ENCODE measurements around the gene RAB1B.

The RAB1B gene

DNA sequence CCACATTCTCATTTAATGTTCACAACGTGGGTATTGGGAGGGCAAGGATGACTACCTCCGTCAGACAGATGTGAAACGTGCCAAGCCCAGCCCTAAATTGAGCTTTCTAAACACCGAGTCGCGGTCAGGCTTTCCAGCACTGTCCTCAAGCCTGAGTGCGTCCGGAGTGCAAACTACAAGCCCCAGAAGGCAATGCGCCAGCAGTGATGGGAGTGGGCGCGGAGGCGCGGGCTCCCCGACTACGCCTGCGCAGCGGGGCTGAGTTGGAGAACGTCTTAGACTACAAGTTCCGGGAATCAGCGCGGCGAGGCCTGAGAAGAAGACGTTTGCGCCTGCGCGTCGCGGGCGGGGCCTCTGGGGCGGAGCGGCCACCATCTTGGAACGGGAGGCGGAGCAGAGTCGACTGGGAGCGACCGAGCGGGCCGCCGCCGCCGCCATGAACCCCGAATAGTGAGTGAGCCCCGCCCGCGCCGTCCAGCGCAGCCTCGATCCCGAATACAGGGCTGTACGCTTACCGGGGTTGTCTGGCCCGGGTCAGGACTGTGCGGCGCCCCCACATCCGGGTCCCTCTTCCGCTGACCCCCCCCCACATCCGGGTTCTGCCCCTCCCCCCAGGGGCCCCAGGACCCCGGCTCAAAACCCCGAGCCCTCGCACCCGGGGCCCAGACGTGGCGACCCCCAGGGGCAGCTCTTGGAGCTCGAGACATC, at the start of gene RAB1B:
RAB1B (plus strand) TSS at position 396 of the 708 bp plus-strand sequence; CDS start at position 437, 41 bp downstream.
- DNase-seq, result peak; percentile 94

DNA sequence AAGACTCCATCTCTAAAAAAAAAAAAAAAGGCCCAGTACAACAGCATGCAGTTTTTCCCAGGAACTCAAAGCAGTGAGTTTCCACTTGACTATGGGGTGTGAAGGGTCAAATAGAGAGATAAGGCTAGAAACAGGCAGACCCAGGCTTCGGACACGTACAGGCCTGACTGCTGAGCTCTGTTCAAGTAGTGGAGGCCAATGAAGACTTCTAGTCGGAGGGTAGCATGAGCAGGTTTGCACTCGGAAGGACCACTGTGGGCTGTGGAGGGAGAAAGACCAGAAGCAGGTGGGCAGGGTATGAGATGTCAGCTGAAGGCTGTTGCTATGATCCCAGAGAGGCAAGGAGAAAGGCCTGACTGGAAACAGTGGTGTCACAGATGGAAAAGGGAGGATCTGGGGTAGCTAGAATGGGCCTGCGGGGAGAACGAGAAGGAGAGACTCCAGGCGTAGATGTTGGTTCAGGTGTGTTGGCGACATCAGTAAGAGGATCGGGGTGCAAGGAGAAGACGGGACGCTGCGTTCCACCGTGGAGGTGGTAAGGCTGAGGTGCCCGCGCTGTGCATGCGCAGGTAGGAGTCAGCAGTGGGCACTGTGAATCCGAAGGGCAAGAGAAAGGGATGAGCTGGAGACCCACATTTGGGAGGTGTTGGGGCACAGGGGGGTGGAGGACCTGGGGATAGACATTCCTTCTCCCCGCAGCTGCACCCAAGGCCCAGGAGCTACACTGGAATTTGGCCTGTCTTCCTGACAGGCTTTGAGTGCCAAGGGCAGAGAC, 49.4 kb upstream of the RAB1B start:
- no peak for DNase-seq

DNA sequence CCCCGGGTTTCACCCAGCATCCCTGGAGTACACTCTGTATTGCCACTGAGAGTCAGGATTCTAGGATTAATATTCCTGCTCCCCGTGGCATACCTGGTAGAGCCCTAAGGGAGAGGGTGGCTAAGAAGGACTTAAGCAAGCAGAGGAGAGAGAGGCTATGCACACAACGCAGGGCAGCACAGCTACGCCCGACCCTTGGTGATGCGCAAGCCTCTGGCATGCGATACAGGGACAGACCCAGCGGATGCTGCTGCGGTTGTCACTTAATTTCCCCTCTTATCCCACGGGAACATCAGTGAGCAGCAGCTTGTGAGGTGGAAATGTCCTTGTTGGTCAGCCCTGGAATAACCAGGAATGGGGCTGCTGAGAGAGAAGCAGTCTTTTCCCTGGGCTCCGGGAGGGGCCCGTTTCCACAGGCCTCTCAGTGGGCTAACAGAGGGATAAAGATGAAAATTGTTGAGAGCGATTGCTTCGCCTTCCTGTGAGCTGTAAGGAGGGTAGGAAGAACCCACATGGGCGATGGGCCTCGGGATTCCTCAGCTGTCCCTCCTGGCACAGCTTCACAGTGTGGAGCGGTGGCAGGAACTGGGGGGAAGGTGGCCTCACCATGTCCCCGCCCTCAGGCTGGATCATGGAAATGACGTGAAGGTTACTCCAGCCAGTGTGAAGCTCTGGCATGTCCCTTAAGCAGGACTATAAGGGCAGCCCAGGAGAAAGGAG, 48.4 kb upstream of the RAB1B start:
- no peak for DNase-seq

DNA sequence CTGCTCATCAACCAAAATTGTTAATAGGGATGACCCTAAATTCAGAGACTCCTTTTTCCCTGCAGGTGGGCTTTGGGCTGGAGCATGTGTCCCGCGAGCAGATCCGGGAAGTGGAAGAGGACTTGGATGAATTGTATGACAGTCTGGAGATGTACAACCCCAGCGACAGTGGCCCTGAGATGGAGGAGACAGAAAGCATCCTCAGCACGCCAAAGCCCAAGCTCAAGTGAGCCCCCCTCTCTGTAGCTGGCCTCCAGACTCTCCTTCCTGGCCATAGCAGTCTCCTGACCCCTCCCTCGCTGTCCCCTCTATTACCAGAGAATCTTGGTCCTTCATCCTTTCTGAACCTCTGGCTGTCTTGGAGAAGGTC, 47.9 kb upstream of the RAB1B start:
- no peak for DNase-seq

DNA sequence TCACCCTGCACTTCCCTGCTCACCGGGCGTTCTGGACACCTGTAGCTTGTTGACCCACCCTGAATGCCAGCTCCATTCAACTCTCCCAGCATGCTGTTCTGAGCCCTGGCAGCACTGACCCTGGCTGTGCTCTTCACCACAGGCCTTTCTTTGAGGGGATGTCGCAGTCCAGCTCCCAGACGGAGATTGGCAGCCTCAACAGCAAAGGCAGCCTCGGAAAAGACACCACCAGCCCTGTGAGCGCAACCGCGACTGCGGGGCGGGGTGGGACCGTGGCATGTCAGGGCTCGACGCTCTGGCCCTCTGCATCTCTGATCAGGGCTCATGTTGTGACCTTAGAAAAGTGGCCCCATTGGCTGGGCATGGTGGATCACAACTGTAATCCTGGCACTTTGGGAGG, 47.4 kb upstream of the RAB1B start:
- DNase-seq, result no peak

DNA sequence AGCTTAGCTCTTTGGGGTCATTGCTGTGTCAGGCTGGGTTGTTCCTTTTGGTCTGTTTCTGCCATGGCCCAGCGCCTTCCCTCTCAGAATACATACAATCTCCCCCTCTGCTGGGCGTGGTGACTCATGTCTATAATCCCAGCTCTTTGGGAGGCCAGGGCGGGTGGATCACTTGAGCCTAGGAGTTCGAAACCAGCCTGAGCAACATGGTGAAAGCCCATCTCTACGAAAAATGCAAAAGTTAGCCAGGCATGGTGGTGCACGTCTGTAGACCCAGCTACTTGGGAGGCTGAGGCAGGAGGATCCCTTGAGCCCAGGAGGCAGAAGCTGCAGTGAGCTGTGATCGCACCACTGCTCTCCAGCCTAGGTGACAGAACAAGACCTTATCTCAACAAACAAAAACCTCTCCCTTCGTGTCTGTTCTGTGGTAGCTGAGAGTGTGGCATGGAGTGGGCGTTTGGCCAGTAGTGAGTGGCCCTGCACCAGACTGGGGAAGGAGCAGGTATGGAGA, 46.7 kb upstream of the RAB1B start:
- no peak for DNase-seq

DNA sequence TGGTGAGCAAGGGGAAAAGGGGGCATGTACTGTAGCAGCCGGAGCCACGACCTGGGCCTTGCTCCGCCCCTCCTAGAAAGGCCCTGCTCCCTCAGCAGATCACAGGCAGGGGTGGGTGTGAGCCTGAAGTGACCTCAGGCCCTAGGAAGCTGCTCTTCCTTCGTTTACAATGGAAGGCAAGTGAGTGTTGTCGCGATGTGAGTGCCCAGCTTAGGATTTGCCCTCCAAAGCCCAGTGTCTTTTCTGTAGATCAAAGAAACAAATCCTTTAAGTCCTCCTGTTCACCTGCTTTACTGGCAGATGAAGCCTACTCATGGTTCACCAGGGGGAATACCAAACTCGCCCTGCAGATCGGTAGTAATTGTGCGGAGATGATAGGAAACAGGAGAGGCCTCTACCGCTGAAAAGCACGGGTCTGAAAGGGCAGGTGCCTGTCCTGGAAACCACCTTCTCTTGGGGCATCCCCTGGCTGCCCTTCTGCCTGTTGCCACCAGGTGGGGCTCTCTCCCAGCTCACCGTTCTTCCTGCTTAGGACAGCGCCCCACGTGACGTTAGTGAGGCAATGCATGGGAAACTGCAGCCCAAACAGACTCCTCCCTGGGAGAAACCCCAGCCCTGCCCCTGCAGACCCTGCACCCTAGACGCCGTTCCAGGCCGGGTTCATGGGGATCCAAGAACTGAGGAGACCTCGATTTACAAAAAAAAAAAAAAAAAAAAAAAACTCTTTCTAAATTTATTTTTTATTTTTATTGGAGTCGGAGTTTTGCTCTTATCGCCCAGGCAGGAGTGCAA, 45.9 kb upstream of the RAB1B start:
- DNase-seq, result peak; percentile 85

DNA sequence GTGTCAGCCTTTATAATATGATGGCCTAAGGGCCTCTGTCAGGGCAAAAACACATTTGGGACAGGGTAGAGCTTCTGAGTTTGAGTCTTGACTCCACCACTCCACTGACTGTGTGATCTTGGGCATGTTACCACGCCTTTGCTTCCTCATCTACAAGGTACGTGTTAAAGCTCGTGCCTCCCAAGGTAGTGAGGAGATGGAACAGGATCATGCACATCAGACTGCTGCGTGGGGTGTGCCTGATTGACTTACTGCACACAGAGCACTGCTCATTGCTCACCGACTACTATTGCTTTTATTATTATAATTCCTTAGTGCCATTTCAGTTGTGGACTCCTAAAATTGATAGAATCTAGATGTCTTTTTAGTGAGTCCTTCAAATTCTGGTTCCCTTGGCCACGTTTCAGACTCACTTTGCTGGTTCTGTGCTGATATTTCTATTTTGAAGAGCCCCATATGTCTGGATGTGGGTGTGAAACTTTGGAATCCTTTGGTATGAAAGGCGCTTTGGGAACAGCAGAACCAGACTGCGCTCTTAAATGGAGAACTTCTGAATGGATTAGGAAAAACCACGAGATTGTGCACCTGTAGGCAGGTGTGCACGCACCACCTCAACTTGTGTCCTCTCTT, 44.1 kb upstream of the RAB1B start:
- no peak for DNase-seq

DNA sequence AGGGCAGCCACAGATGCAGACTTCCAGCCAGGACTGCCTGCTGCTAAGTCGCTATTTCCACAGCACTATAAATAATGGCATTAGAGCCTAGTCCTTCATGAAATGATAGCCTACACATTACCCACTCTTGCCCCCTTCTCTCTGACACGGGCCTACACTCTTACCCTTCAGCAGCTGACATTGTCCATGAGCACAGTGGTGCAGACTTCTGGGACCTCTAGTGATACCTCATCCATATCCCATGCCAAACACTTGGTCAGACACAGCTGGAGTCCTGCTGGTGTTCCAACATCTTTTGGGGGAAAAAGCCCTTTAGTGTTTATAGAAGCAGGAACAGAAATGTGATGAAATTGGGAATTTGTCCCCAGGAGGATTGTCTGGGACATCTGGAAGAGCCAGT, 43.4 kb upstream of the RAB1B start:
- no peak for DNase-seq

DNA sequence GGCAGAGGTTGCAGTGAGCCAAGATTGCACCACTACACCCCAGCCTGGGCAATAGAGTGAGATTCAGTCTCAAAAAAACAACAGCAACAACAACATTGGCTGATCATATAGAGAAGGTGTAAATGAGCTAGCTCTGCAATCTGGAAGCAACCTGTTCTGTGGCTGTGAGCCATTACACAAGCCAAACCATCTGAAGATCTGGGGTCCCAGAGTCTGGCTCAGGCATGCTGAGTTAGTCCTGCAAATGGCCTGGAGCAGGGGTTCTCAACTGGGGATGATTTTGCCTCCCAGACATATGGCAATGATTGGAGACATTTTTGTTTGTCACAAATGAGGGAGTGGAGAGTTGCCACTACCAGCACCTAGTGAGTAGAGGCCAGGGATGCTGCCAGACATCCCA, 42.3 kb upstream of the RAB1B start:
- no peak for DNase-seq

DNA sequence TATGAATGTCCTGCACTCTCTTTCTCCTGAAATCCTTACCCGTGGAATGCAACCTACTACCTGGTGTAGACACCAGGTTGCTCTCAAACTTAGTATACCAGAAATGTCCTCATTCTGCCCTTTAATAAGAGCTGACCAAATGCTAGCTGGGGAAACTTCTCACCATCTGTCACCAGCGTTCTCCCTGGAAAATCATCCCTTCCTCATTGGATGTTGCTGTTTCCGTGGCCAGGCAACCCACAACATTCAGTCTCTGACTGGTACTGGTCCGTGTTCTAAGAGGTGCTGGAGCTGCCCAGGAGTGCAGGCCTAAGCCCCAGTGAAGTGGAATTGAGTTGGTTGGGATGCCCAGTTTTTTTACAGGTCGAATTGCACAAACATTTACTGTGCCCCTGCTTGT, 40.7 kb upstream of the RAB1B start:
- no peak for DNase-seq

DNA sequence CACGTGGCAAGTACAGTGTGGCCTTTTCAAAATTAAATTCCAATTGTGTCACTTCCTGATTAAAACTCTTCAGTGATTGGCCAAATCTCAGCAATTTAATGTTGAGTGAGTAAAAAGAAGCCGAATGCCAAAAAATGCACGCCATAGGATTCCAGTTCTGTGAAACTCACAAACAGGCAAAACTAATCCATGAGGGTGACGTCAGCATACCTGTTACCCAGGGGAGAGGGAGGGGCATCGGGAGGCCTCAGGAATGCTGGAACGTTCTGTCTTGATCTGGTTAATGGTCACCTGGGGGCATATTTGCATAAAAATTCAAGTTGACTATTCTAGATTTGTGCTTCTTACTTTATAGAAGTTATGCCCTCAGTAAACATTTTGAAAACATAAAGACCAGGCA, 39.9 kb upstream of the RAB1B start:
- no peak for DNase-seq

DNA sequence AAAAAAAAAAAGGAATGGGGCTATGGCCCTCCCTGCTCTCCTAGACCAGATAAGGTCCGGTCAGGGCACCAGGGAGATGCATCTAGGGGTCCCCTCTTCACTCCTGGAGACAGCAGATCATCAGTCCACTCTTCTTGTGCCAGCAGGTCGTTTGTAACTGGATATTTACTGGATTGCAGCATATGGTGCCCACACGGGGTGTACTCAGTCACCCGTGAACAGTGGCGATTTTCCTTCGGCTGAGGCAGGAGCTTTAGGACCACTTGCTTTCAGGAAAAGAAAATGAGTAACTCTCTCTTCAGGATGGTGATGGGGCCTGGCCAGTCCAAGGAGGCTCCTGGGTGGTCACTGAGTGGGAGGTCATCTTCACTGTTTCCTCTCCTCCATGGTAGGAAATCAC, 38.3 kb upstream of the RAB1B start:
- DNase-seq, result no peak

DNA sequence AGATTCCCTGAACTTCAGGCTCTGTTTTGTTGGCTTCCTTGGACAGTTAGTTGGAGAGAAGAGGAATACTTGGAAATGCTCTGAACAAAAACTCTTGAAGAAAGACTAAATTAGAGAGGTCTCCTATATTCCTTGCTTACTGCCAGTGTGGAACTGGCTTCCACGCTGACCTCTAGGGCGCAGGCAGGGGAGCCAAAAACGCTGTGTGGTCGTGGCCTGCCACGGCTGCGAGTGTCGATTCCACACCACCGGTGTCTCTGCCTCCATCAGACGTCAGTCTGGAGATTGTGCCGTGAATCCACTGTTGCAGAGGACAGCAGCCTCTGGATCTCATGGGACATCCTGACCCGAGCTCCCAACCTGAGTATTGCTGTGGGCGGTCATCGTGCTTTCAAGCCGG, 37.5 kb upstream of the RAB1B start:
- DNase-seq, result no peak

DNA sequence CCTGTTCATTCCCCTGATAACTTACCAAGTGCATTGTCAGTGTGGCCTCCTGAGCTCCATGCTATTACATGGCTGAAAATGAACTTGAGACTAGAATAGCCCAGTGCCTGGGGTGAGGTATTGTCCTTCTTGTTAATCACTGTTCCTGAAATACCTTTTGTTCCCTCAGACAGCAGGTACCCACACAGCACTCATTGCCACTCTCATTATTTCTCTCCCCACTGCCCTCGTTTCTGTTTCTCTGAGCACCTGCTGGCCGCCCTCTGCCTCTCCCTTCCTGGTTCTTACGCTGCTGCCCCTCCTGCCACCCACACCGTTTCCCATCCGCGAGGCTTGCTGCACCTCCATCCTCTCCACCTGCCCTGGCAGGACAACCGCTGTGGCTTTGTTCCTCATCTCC, 36.9 kb upstream of the RAB1B start:
- DNase-seq, result no peak

DNA sequence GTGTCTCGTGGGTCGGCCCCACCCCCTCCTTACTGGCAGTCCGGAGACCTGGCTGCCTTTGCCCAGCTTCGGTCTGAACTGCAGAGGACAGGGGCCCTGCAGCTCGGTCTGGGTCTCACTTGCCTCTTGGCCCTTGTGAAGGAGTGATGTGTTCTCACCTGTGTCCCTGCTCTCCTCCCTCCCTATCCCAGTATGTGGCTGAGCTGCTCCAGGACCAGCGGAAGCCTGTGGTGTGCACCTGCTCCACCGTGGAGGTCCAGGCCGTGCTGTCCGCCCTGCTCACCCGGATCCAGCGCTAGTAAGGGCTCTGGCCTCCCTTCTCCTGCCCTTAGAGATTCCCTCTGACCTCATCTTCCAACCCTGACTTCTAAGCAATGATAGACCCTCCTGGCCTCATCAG, 35.7 kb upstream of the RAB1B start:
- DNase-seq, result no peak

DNA sequence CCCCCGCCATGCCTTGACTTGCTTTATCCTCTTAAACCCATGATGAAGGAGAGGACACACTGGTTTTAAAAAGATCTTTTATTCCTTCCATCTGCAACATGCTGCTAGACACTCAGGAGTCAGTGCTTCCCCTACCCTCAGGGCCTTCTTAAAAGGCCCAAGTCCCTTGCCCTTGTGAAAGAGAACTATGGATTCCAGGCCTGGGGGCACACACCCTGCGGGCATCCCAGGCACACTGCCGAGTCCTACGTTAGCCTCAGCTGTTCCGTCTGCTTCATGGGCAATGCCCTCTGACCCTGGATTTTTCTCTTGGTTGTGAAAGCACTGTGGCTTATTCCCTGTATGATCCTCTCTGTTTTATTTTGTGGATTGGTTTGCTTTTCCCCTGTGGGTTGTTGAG, 35.1 kb upstream of the RAB1B start:
- no peak for DNase-seq

DNA sequence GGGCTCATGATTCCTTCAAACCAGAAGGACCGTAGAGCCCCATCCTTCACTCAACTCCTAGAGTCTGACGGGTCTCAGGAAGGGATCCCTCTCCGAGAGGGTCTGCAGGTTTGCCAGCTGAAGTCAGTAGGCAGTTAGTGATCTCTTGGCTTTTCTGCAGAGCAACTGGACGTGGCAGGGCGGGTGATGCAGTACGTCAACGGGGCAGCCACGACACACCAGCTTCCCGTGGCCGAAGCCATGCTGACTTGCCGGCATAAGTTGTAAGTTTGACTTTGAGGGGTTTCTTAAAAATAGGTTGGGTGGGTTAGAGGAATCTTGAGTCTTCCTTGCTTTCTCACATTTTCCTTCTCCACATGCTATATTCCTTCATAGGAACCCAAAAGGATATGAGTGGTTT, 33.3 kb upstream of the RAB1B start:
- no peak for DNase-seq

DNA sequence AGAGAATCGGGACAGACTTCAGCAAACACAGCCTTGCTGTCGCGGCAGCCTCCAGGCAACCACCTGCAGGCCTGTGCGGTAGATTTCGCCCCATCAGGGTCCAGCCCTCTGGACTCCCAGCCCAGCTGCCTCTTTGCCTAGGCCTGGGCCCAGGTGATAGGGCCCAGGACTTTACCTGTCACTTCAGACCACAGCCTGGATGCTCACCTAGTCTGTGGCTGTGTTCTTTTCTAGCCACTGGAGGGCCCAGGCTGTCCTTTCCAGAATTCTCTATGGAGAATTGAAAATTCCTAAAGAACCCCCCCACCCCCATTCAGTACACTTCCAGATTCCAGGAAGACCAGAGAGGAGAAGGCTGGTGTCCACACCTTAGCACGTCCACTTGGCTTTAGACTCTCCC, 30.6 kb upstream of the RAB1B start:
- DNase-seq, result no peak

DNA sequence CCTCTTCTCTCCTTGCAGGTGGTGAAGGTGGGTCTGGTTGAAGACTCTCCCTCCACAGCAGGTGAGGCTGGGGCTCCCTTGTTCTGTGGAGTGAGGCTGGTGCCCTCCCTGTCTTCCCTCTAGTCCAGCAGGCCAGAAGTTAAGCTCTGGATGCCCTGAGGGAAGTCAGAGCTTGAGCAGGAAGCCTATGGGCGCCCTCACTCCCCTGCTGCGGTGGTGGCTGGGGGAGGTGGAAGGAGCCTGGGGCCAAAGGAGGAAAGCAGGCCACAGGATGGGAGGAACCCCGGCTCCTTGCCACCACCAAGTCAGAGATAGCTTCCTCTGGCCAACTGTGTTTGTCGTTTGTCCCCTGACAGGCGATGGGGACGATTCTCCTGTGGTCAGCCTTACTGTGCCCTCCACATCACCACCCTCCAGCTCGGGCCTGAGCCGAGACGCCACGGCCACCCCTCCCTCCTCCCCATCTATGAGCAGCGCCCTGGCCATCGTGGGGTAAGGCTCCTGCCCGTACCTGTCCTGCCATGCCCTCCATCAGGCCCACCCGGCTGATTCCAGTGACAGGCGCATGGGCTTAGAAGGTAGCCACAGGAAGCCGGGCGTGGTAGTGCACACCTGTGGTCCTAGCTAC, 29.5 kb upstream of the RAB1B start:
- DNase-seq, result no peak

DNA sequence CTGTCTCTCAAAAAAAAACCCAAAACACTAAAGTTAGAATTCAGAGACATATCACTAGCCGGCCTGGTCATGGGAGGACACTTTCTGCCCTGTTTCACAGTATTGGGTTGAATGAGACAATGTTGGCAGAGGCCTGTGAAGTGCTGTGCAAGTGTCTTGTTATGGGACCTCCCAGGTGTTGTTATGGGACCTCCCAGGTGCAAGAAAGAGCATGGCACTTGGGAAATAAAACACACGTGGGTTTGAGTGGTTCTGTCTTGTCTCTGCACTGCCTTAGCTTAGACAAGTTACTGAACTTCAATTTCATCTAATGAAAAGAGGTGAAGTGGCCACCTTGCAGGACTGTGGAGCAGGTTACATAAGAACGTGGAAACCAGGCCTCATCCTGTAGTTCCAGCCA, 28.9 kb upstream of the RAB1B start:
- no peak for DNase-seq

All from NCI-H510A (cell line).